K562 (cell line): ENCODE data around the gene GAB2. TPM values are rescaled to one million over a fixed set of nuclear protein-coding genes. Genes with fewer than 3 reads are reported as not detected.

Experiments
- ATAC-seq: fragments of 200-7000 bp; cut with Tn5 transposase; 3 replicates; pipeline ENCODE4 v1.9.1; 2020; ENCODE audit warnings: moderate library complexity
- BruUV-seq: library from RNA; stranded (reverse); fragments of 400-500 nt; replicated peaks from 2 replicates; lab custom pipeline; 2021; lab: Mats Ljungman, UMichigan
- CTCF ChIA-PET: fragments of 300-600 bp; formaldehyde crosslinking; extraction: SDS; loops from one replicate; lab custom pipeline; 2021; ENCODE audit warnings: low intra/inter-chr PET ratio; lab: Yijun Ruan, JAX
- POLR2A ChIA-PET: fragments of 300-600, 350-650 bp; sonication (Branson Sonifier 250); formaldehyde crosslinking; extraction: SDS; loops from one replicate; lab custom pipeline; 2021; ENCODE audit warnings: antibody characterized with exemption, inconsistent platforms; lab: Yijun Ruan, JAX
- DNase-seq, 4 experiments: peaks; one replicate each; pipeline versions ENCODE4 v3.0.0 to v3.0.0-alpha.2; 2011 to 2018; ENCODE audit warnings: low spot score in 3 of 4, mixed read lengths in 3 of 4; ENCODE audit errors: extremely low read depth in 1 of 4
- FAIRE-seq: peaks from 2 replicates; lab custom pipeline; 2011; peaks lifted over from hg19 to GRCh38; lab: Jason Lieb, UNC
- H2AFZ ChIP-seq: 2 replicates; pipeline ENCODE4 v1.6.0; 2011; ENCODE audit warnings: low read depth, low read length, control low read depth, inconsistent platforms
- H3K27ac ChIP-seq: fragments of 200-600 bp; 3 replicates; pipeline ENCODE4 v1.8.0; 2011; ENCODE audit warnings: low read depth, mild to moderate bottlenecking, control low read depth, inconsistent platforms, low read length, moderate library complexity, mixed read lengths; ENCODE audit errors: extremely low read depth
- H3K27me3 ChIP-seq, 2 experiments: fragments of 300-600 bp in 1 of 2; 2 replicates in 1 of 2; 3 replicates in 1 of 2; pipeline versions ENCODE4 v1.6.0 to v1.8.0; 2011; ENCODE audit warnings: inconsistent platforms in 2 of 2, low read length in 2 of 2, mild to moderate bottlenecking in 1 of 2, mixed read lengths in 1 of 2, moderate library complexity in 1 of 2; ENCODE audit not compliant: control insufficient read depth in 2 of 2, insufficient read depth in 2 of 2
- H3K36me3 ChIP-seq: fragments of 300-600 bp; 3 replicates; pipeline ENCODE4 v1.8.0; 2011; ENCODE audit warnings: mild to moderate bottlenecking, low read length, inconsistent platforms; ENCODE audit not compliant: control insufficient read depth, insufficient read depth
- H3K4me1 ChIP-seq, 2 experiments: fragments of 200-600 bp in 1 of 2; replicated peaks in 1 of 2; 2 replicates in 1 of 2; 3 replicates in 1 of 2; pipeline versions ENCODE4 v1.5.1 to v1.8.0; 2011; ENCODE audit warnings: inconsistent platforms in 2 of 2, low read length in 2 of 2, mild to moderate bottlenecking in 1 of 2, mixed read lengths in 1 of 2, moderate library complexity in 1 of 2; ENCODE audit not compliant: control insufficient read depth in 2 of 2, insufficient read depth in 2 of 2
- H3K4me2 ChIP-seq: 2 replicates; pipeline ENCODE4 v1.6.1; 2011; ENCODE audit warnings: low read length, control low read depth, inconsistent platforms, mixed read lengths; ENCODE audit not compliant: insufficient read depth
- H3K4me3 ChIP-seq: fragments of 200-600 bp; sonication (generic), shearing (Covaris generic); 2 replicates; pipeline ENCODE4 v1.5.1; 2016; ENCODE audit warnings: control low read depth, inconsistent platforms
- H3K79me2 ChIP-seq: fragments of 200-600 bp; 3 replicates; pipeline ENCODE4 v1.8.0; 2011; ENCODE audit warnings: low read length, inconsistent platforms; ENCODE audit not compliant: control insufficient read depth, insufficient read depth
- H3K9ac ChIP-seq, 2 experiments: 2 replicates each; pipeline versions ENCODE4 v1.6.0 to v1.6.1; 2011; ENCODE audit warnings: low read depth in 2 of 2, low read length in 2 of 2, control low read depth in 1 of 2, inconsistent platforms in 1 of 2, mild to moderate bottlenecking in 1 of 2, mixed read lengths in 1 of 2; ENCODE audit not compliant: insufficient read depth in 1 of 2
- H3K9me1 ChIP-seq: one replicate; pipeline ENCODE4 v1.6.0; 2011; ENCODE audit warnings: inconsistent platforms, mild to moderate bottlenecking, low read length, moderate library complexity; ENCODE audit not compliant: control insufficient read depth, insufficient read depth
- H3K9me3 ChIP-seq: replicated peaks from 2 replicates; pipeline ENCODE4 v1.5.1; 2011; ENCODE audit warnings: low read depth, low read length, inconsistent platforms; ENCODE audit not compliant: control insufficient read depth, insufficient read depth
- H4K20me1 ChIP-seq: replicated peaks from 2 replicates; pipeline ENCODE4 v1.6.1; 2011; ENCODE audit warnings: low read length, inconsistent platforms, mixed read lengths; ENCODE audit not compliant: control insufficient read depth, insufficient read depth
- ARID1B ChIP-seq: fragments of 450-650 bp; IDR thresholded peaks from 2 replicates; pipeline ENCODE4 v1.6.1; 2016; ENCODE audit warnings: antibody characterized with exemption, mild to moderate bottlenecking, inconsistent platforms
- BRD4 ChIP-seq: fragments of 200-600 bp; sonication (generic); IDR thresholded peaks from 2 replicates; pipeline ENCODE4 v1.6.1; 2017; ENCODE audit warnings: inconsistent platforms
- HIVEP1 ChIP-seq: fragments of 250-450 bp; sonication (Bioruptor Pico); IDR thresholded peaks from 2 replicates; pipeline ENCODE4 v1.4.0; 2020; ENCODE audit warnings: mild to moderate bottlenecking
- HNRNPUL1 ChIP-seq: fragments of 200-400 bp; formaldehyde crosslinking; IDR thresholded peaks from 2 replicates; pipeline ENCODE4 v1.6.1; 2017; ENCODE audit warnings: low read length
- ILK ChIP-seq: fragments of 450-650 bp; IDR thresholded peaks from 2 replicates; pipeline ENCODE4 v1.6.1; 2016; ENCODE audit warnings: missing genetic modification characterization, low read depth, mild to moderate bottlenecking, missing compliant biosample characterization, moderate library complexity, borderline replicate concordance
- MCM5 ChIP-seq: fragments of 450-650 bp; IDR thresholded peaks from 2 replicates; pipeline ENCODE4 v1.6.1; 2016; ENCODE audit warnings: low read depth
- MXI1 ChIP-seq: IDR thresholded peaks from 2 replicates; pipeline ENCODE4 v1.6.1; 2011; ENCODE audit warnings: low read depth, mild to moderate bottlenecking, improper control_type of control experiment, low read length
- NELFE ChIP-seq: IDR thresholded peaks from 2 replicates; pipeline ENCODE4 v1.6.1; 2011; ENCODE audit warnings: mild to moderate bottlenecking; ENCODE audit not compliant: insufficient read depth, insufficient read length
- NFRKB ChIP-seq: fragments of 450-650 bp; IDR thresholded peaks from 2 replicates; pipeline ENCODE4 v1.6.1; 2016; ENCODE audit warnings: low read depth
- U2AF2 ChIP-seq: fragments of 200-400 bp; formaldehyde crosslinking; optimal IDR thresholded peaks from 2 replicates; pipeline ENCODE3; 2017; ENCODE audit warnings: low read depth, mild to moderate bottlenecking, low read length
- ZC3H11A ChIP-seq: IDR thresholded peaks from 2 replicates; pipeline ENCODE4 v1.6.1; 2012; ENCODE audit warnings: low read depth, low read length, improper control_type of control experiment
- ZFPM2 ChIP-seq: fragments of 250-450 bp; sonication (Bioruptor Pico); IDR thresholded peaks from 2 replicates; pipeline ENCODE4 v1.5.1; 2022; ENCODE audit warnings: mild to moderate bottlenecking
- ZNF224 ChIP-seq: sonication (generic); formaldehyde crosslinking; IDR thresholded peaks from 2 replicates; pipeline ENCODE4 v1.8.0; 2022; ENCODE audit warnings: mild to moderate bottlenecking, missing genetic modification reagents
- ZNF584 ChIP-seq: fragments of 200-800 bp; sonication (Bioruptor generic); IDR thresholded peaks from 2 replicates; pipeline ENCODE4 v1.6.1; 2016; ENCODE audit warnings: low read depth, mild to moderate bottlenecking, missing genetic modification characterization, missing compliant biosample characterization
- WGBS: fragments of 100-300 bp; shearing (Covaris generic); methylation state at CpG from one replicate; pipeline ENCODE4 v1.1.6; 2016; ENCODE audit warnings: low coverage, mixed read lengths; ENCODE audit not compliant: insufficient coverage; ENCODE audit errors: missing lambda C conversion rate; 5-methylcytosine and 5-hydroxymethylcytosine counted together
- in situ Hi-C: fragments of 300-500 bp; cut with MboI; formaldehyde crosslinking; loops from 4 replicates; pipeline ENCODE4 v1.15.0; 2018; ENCODE audit warnings: inconsistent platforms, mixed read lengths
- intact Hi-C: fragments of 100-400 bp; cut with micrococcal nuclease; formaldehyde crosslinking; loops from 2 replicates; pipeline ENCODE4 v1.14.2; 2022
- polyA plus RNA-seq, 8 experiments: library from polyadenylated mRNA; depleted of rRNA in 4 of 8; stranded (reverse) in 5 of 8; unstranded in 3 of 8; fragments of >200 nt; fragmentation: Nextera tagmentation in 2 of 8; fragmentation: Illumina TruSeq in 1 of 8; extraction: Ambion mirVana in 2 of 8; extraction: Trizol in 1 of 8; gene quantifications; 2 replicates each; pipeline versions ENCODE4 v1.2.1 to v1.2.3, GENCODE V29; 2011 to 2014; ENCODE audit warnings: inconsistent platforms in 1 of 8, missing spikeins in 1 of 8
- total RNA-seq, 7 experiments: library from RNA; depleted of rRNA in 6 of 7; stranded (reverse); fragments of >200 nt in 6 of 7; fragmentation: Illumina TruSeq in 2 of 7; extraction: Trizol in 2 of 7; gene quantifications; 2 replicates each; pipeline versions ENCODE4 v1.2.1 to v1.2.3, GENCODE V29; 2011 to 2021; ENCODE audit warnings: low replicate concordance in 1 of 7
- TF ChIP-seq, protein P1 (sequence below): sonication (generic); formaldehyde crosslinking; IDR thresholded peaks from 2 replicates; pipeline ENCODE4 v1.8.1; 2022; ENCODE audit warnings: missing genetic modification reagents
- TF ChIP-seq, protein P2 (sequence below), 3 experiments: fragments of 200-800 bp in 1 of 3; sonication (Bioruptor generic) in 1 of 3; sonication (generic) in 1 of 3; formaldehyde crosslinking in 1 of 3; IDR thresholded peaks; 2 replicates each; pipeline versions ENCODE4 v1.6.1 to v1.8.0; 2016 to 2022; ENCODE audit warnings: mild to moderate bottlenecking in 2 of 3, missing compliant biosample characterization in 2 of 3, missing genetic modification characterization in 2 of 3, missing genetic modification reagents in 1 of 3
- TF ChIP-seq, protein P3 (sequence below): fragments of 250-450 bp; sonication (Bioruptor Pico); IDR thresholded peaks from 2 replicates; pipeline ENCODE4 v1.4.0; 2020; ENCODE audit warnings: mild to moderate bottlenecking, moderate library complexity, borderline replicate concordance

GAB2 gene
- total and polyA plus RNA-seq, 9 of the 15 experiments (the other 6 are each of a cell fraction or from before 2014, with no cell fraction given) = 2.3 to 35.2 (median 16.1) TPM

DNA sequence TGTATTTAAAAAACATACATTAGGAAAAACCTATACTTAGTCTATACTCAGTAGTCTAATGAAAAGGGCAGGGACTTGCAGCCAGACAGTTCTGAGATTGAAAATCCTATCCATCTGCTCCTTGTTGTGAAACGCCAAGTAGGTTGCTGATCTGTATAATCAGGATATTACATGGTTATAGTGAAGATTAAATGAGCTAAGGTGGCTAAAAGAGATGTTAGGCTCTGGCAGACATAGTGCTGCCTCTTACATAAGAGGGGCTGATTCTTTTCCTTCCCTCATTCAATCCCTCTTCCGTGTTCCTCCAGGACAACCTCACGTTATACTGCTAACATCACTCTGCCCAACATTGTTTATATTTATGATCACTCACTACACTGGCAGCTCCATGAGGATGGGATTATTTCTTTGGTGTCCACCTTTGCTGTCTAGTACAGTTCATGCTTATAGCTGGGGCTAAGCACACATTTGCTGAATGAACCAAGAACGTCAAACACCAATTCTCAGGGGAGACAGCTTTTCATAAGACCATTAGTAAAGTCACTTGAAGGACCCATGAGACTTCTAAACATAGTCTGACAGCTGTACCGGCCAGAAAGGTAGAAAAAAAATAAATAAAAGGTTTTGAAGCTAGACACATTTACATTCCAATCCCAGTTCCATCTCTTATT lies 46.3 kb downstream of the GAB2 start:
- ChIA-PET CTCF (no interaction called here), POLR2A (interaction anchor here (1.0 to 1.3 kb wide), 3 partner anchors 9 to 10 kb away, joined by 3 read pairs; no protein-coding TSS in a partner anchor)
- H3K9me3 ChIP-seq = peaks cover 5% of the 10 kb centered on the region; the same call in 1 of the 2 replicates
- intact Hi-C loops = no loop called here
- no peak for FAIRE-seq
- peaks cover 75% of the 10 kb centered on the region for H3K79me2 ChIP-seq
- H3K4me3 ChIP-seq = no peak overlapping the region
- no peaks in the 10 kb centered on the region for H3K9me1 ChIP-seq
- TF ChIP-seq NELFE = no peak
- no peak for TF ChIP-seq ZNF224 (CRISPR knock-in tag)
- TF ChIP-seq U2AF2 = no peak
- no peak for TF ChIP-seq MXI1
- TF ChIP-seq HIVEP1 (CRISPR knock-in tag) = no peak
- TF ChIP-seq NFRKB = no peak
- TF ChIP-seq BRD4 = no peak
- no peak for TF ChIP-seq ILK
- TF ChIP-seq ZFPM2 (CRISPR knock-in tag) = no peak
- TF ChIP-seq, protein P1, sequence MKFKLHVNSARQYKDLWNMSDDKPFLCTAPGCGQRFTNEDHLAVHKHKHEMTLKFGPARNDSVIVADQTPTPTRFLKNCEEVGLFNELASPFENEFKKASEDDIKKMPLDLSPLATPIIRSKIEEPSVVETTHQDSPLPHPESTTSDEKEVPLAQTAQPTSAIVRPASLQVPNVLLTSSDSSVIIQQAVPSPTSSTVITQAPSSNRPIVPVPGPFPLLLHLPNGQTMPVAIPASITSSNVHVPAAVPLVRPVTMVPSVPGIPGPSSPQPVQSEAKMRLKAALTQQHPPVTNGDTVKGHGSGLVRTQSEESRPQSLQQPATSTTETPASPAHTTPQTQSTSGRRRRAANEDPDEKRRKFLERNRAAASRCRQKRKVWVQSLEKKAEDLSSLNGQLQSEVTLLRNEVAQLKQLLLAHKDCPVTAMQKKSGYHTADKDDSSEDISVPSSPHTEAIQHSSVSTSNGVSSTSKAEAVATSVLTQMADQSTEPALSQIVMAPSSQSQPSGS (CRISPR knock-in tag) = no peak
- TF ChIP-seq MCM5 = no peak
- no peak for TF ChIP-seq ZC3H11A
- TF ChIP-seq, protein P2, sequence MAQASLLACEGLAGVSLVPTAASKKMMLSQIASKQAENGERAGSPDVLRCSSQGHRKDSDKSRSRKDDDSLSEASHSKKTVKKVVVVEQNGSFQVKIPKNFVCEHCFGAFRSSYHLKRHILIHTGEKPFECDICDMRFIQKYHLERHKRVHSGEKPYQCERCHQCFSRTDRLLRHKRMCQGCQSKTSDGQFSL (CRISPR knock-in tag; IDR thresholded peaks at IDR 0.05) = no peak
- TF ChIP-seq, protein P2 (tag; IDR thresholded peaks at IDR 0.05) = no peak
- TF ChIP-seq HNRNPUL1 = no peak
- TF ChIP-seq ZNF584 (CRISPR knock-in tag) = no peak
- TF ChIP-seq, protein P3, sequence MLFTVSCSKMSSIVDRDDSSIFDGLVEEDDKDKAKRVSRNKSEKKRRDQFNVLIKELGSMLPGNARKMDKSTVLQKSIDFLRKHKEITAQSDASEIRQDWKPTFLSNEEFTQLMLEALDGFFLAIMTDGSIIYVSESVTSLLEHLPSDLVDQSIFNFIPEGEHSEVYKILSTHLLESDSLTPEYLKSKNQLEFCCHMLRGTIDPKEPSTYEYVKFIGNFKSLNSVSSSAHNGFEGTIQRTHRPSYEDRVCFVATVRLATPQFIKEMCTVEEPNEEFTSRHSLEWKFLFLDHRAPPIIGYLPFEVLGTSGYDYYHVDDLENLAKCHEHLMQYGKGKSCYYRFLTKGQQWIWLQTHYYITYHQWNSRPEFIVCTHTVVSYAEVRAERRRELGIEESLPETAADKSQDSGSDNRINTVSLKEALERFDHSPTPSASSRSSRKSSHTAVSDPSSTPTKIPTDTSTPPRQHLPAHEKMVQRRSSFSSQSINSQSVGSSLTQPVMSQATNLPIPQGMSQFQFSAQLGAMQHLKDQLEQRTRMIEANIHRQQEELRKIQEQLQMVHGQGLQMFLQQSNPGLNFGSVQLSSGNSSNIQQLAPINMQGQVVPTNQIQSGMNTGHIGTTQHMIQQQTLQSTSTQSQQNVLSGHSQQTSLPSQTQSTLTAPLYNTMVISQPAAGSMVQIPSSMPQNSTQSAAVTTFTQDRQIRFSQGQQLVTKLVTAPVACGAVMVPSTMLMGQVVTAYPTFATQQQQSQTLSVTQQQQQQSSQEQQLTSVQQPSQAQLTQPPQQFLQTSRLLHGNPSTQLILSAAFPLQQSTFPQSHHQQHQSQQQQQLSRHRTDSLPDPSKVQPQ (CRISPR knock-in tag) = no peak
- TF ChIP-seq ARID1B = no peak
- H3K9ac ChIP-seq = no peak overlapping the region
- 20% methylated on average over 5 of the region's 5 CpGs for WGBS
- no peak overlapping the region for H3K4me2 ChIP-seq
- no peaks in the 10 kb centered on the region for H3K27me3 ChIP-seq
- H2AFZ ChIP-seq = peak overlapping the region; percentile 27; the same call in 1 of the 2 replicates
- ATAC-seq = peak; percentile 46
- no peaks in the 10 kb centered on the region for H4K20me1 ChIP-seq
- no TSS peak for BruUV-seq
- peaks cover 6 to 23% of the 10 kb centered on the region in 2 experiments; a peak in 4 of 5 replicates for H3K4me1 ChIP-seq
- in situ Hi-C loops = no loop called here
- peak overlapping the region; percentile 46; the same call in 1 of the 3 replicates for H3K27ac ChIP-seq
- H3K36me3 ChIP-seq = peaks cover 6% of the 10 kb centered on the region; the same call in 1 of the 3 replicates
- DNase-seq = no peak
